Mesenchymal stem cell (in vitro differentiated cells and primary cell): ENCODE measurements around the gene VTN.

ENCODE experiments used
- DNase-seq: peaks from one replicate; pipeline ENCODE4 v3.0.0-alpha.2; 2013
- H2AFZ ChIP-seq: one replicate; pipeline ENCODE4 v1.6.1; 2013; ENCODE audit warnings: low read depth, mild to moderate bottlenecking, control low read depth, inconsistent platforms, low read length, moderate library complexity
- H2AK5ac ChIP-seq: 2 replicates; pipeline ENCODE4 v1.6.1; 2013; ENCODE audit warnings: low read length, moderate library complexity, mild to moderate bottlenecking, inconsistent platforms; ENCODE audit not compliant: severe bottlenecking
- H2BK120ac ChIP-seq: one replicate; pipeline ENCODE4 v1.6.1; 2013; ENCODE audit warnings: low read depth, mild to moderate bottlenecking, inconsistent platforms, low read length, moderate library complexity
- H2BK12ac ChIP-seq, 2 experiments: one replicate each; pipeline ENCODE4 v1.6.1; 2013; ENCODE audit warnings: inconsistent platforms in 2 of 2, low read length in 2 of 2, mild to moderate bottlenecking in 2 of 2, moderate library complexity in 2 of 2, control low read depth in 1 of 2
- H2BK15ac ChIP-seq: one replicate; pipeline ENCODE4 v1.6.1; 2013; ENCODE audit warnings: mild to moderate bottlenecking, low read depth, inconsistent platforms; ENCODE audit not compliant: poor library complexity, severe bottlenecking
- H2BK5ac ChIP-seq: 2 replicates; pipeline ENCODE4 v1.6.1; 2013; ENCODE audit warnings: low read depth, mild to moderate bottlenecking, low read length, control low read depth, inconsistent platforms; ENCODE audit not compliant: poor library complexity, severe bottlenecking
- H3K14ac ChIP-seq, 2 experiments: one replicate each; pipeline ENCODE4 v1.6.1; 2013; ENCODE audit warnings: inconsistent platforms in 2 of 2, low read length in 2 of 2, control low read depth in 1 of 2, mild to moderate bottlenecking in 1 of 2, moderate library complexity in 1 of 2
- H3K18ac ChIP-seq, 2 experiments: one replicate each; pipeline ENCODE4 v1.6.1; 2013; ENCODE audit warnings: inconsistent platforms in 2 of 2, low read length in 2 of 2, control low read depth in 1 of 2, low read depth in 1 of 2, mild to moderate bottlenecking in 1 of 2
- H3K23ac ChIP-seq, 2 experiments: one replicate each; pipeline ENCODE4 v1.6.1; 2013; ENCODE audit warnings: inconsistent platforms in 2 of 2, low read length in 2 of 2, mild to moderate bottlenecking in 2 of 2, moderate library complexity in 2 of 2, control low read depth in 1 of 2
- H3K27ac ChIP-seq: 2 replicates; pipeline ENCODE4 v1.5.1; 2013; ENCODE audit warnings: mild to moderate bottlenecking, moderate library complexity, low read length, control low read depth, inconsistent platforms; ENCODE audit not compliant: poor library complexity, severe bottlenecking
- H3K27me3 ChIP-seq, 2 experiments: 2 replicates each; pipeline versions ENCODE4 v1.6.1 to v1.7.0; 2013; ENCODE audit warnings: low read length in 2 of 2, mild to moderate bottlenecking in 2 of 2, moderate library complexity in 2 of 2, control low read depth in 1 of 2, inconsistent platforms in 1 of 2; ENCODE audit not compliant: control insufficient read depth in 1 of 2, insufficient read depth in 1 of 2
- H3K36me3 ChIP-seq, 2 experiments: 2 replicates each; pipeline versions ENCODE4 v1.6.1 to v1.7.0; 2013; ENCODE audit warnings: low read length in 2 of 2, control low read depth in 1 of 2, inconsistent platforms in 1 of 2, low read depth in 1 of 2, mild to moderate bottlenecking in 1 of 2; ENCODE audit not compliant: insufficient read depth in 2 of 2, control insufficient read depth in 1 of 2
- H3K4ac ChIP-seq, 2 experiments: one replicate each; pipeline ENCODE4 v1.6.1; 2013; ENCODE audit warnings: inconsistent platforms in 2 of 2, low read length in 2 of 2, mild to moderate bottlenecking in 2 of 2, moderate library complexity in 2 of 2, control low read depth in 1 of 2, low read depth in 1 of 2
- H3K4me1 ChIP-seq: 2 replicates; pipeline ENCODE4 v1.6.1; 2013; ENCODE audit warnings: low read depth, low read length, control low read depth; ENCODE audit not compliant: control insufficient read depth, insufficient read depth
- H3K4me2 ChIP-seq: 2 replicates; pipeline ENCODE4 v1.6.1; 2013; ENCODE audit warnings: low read length, mild to moderate bottlenecking, inconsistent platforms; ENCODE audit not compliant: poor library complexity, severe bottlenecking
- H3K4me3 ChIP-seq, 2 experiments: 2 replicates each; pipeline versions ENCODE4 v1.5.1 to v1.7.0; 2013; ENCODE audit warnings: low read length in 2 of 2, mild to moderate bottlenecking in 2 of 2, control low read depth in 1 of 2, low read depth in 1 of 2; ENCODE audit not compliant: insufficient read depth in 1 of 2
- H3K79me1 ChIP-seq: replicated peaks from 2 replicates; pipeline ENCODE4 v1.6.1; 2013; ENCODE audit warnings: mild to moderate bottlenecking, control low read depth, low read length, inconsistent platforms; ENCODE audit not compliant: poor library complexity, severe bottlenecking
- H3K9ac ChIP-seq: 2 replicates; pipeline ENCODE4 v1.7.0; 2013; ENCODE audit warnings: mild to moderate bottlenecking, low read length, moderate library complexity
- H3K9me3 ChIP-seq: 2 replicates; pipeline ENCODE4 v1.7.0; 2013; ENCODE audit warnings: mild to moderate bottlenecking, low read length; ENCODE audit not compliant: control insufficient read depth
- H4K8ac ChIP-seq: one replicate; pipeline ENCODE4 v1.6.1; 2013; ENCODE audit warnings: inconsistent platforms, mild to moderate bottlenecking, low read length, moderate library complexity
- H4K91ac ChIP-seq: one replicate; pipeline ENCODE4 v1.6.1; 2013; ENCODE audit warnings: mild to moderate bottlenecking, low read length, inconsistent platforms
- WGBS: methylation state at CpG from one replicate; pipeline ENCODE4 v1.1.7; 2013; ENCODE audit warnings: mixed read lengths; 5-methylcytosine and 5-hydroxymethylcytosine counted together

Gene VTN

DNA sequence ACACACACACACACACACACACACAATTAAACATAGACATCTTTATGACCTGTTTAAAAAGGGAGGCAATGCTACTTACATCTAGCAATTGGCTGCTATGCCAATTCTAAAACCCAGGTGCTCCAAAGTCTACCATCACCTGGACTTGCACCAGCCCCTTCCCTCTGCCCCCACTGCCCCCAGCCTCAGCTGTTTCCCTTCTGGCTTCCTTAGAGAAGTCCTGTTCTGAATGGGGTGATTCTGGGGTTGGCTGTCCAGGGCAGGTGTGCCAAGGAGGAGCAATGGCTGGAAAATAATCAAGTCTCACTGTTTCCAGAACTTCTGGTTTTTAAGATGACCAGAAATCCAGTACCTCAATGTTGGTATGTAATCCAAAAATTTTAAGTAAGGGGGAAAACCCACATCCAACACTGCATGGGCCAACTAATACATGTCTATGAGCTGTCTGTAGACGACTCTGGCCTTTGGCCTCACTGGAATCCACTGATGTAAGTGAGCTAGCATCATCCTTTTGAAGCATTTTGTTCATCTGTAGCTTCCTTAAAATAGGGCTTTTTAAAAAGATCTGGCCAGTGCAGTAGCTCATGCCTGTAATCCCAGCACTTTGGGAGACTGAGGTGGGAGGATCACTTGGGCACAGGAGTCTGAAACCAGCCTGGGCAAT, 36.9 kb downstream of the VTN start:
- Histone ChIP-seq H2AK5ac (no peak overlapping the region), H3K14ac (no peak overlapping the region), H2BK5ac (no peak overlapping the region), H3K23ac (no peak overlapping the region), H3K36me3 (peaks cover 22 to 34% of the 10 kb centered on the region in 2 experiments), H3K18ac (no peak overlapping the region), H4K91ac (no peak overlapping the region), H3K4me1 (peaks cover 20% of the 10 kb centered on the region), H3K4me2 (no peak overlapping the region), H3K79me1 (peaks cover 33% of the 10 kb centered on the region), H3K9ac (peak overlapping the region; percentile 99), H2BK15ac (no peak overlapping the region), H3K27me3 (no peaks in the 10 kb centered on the region), H3K9me3 (no peaks in the 10 kb centered on the region), H4K8ac (no peak overlapping the region), H3K4ac (no peak overlapping the region), H3K4me3 (no peak overlapping the region), H3K27ac (no peak overlapping the region), H2BK120ac (no peak overlapping the region), H2AFZ (no peak overlapping the region), H2BK12ac (no peak overlapping the region)
- DNase-seq, result peak; percentile 22
- 68% methylated on average over 1 of the region's 1 CpG for WGBS

DNA sequence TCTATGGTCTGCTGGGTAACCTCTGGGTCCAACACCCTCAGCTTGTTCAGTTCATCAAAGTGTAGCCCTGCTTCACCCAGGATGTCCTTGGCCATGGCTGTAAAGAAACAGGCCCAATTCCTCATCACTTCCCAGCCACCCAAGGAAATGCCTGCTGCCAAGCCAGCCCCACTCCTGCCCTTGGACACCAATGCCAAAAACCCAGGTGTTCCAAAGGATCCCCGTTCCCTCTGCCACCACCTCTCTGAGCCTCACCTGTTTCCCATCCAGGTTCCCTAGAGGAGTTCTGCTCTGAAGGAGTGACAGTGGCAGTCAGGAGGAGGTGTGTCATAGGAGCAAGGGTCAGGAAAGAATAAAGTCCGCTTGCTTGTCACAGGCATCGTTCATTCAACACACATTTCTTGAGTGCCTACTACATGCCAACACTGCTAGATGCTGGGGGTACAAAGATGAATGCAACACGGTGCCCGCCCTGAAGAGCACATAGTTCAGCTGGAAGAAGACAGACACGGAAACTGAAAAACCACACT, 38.2 kb downstream of the VTN start:
- H3K36me3 ChIP-seq, result peaks cover 24 to 47% of the 10 kb centered on the region in 2 experiments
- H2BK15ac ChIP-seq, result no peak overlapping the region
- no peak overlapping the region for H3K23ac ChIP-seq
- peaks cover 34% of the 10 kb centered on the region for H3K79me1 ChIP-seq
- no peak overlapping the region for H3K4me2 ChIP-seq
- H4K91ac ChIP-seq, result no peak overlapping the region
- no peak overlapping the region for H2AK5ac ChIP-seq
- H3K4ac ChIP-seq, result no peak overlapping the region
- H3K27me3 ChIP-seq, result no peaks in the 10 kb centered on the region
- WGBS, result 94% methylated on average over 6 of the region's 6 CpGs
- no peaks in the 10 kb centered on the region for H3K9me3 ChIP-seq
- H3K4me3 ChIP-seq, result no peak overlapping the region
- DNase-seq, result no peak
- H3K18ac ChIP-seq, result no peak overlapping the region
- no peak overlapping the region for H3K9ac ChIP-seq
- no peak overlapping the region for H4K8ac ChIP-seq
- no peak overlapping the region for H2BK5ac ChIP-seq
- H2AFZ ChIP-seq, result no peak overlapping the region
- H3K4me1 ChIP-seq, result peaks cover 20% of the 10 kb centered on the region
- H3K14ac ChIP-seq, result no peak overlapping the region
- H2BK12ac ChIP-seq, result no peak overlapping the region
- H2BK120ac ChIP-seq, result no peak overlapping the region
- H3K27ac ChIP-seq, result no peak overlapping the region

DNA sequence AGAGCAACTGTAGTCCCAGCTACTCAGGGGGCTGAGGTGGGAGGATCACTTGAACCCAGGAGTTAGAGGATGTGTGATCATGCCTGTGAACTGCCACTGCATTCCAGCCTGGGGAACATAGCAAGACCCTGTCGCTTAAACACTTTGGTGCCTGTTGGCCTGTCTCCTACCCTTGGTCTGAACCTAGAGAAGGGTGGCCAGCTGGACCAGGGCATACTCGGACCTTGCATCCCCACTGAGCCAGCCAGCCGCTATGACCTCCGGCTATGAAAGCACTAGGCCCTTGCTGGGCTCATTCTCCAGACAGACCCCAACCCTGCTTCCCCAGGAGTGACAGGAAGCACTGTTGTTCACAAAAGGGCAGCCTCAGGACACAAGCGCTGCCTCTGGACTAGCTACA, 39.4 kb downstream of the VTN start:
- Histone ChIP-seq H3K36me3 (peaks cover 28 to 60% of the 10 kb centered on the region in 2 experiments), H3K4ac (no peak overlapping the region), H3K4me2 (no peak overlapping the region), H2BK5ac (no peak overlapping the region), H4K91ac (no peak overlapping the region), H3K4me1 (peaks cover 17% of the 10 kb centered on the region), H2BK12ac (no peak overlapping the region), H3K18ac (no peak overlapping the region), H2AFZ (no peak overlapping the region), H3K9me3 (no peaks in the 10 kb centered on the region), H2BK15ac (no peak overlapping the region), H3K14ac (no peak overlapping the region), H3K23ac (no peak overlapping the region), H3K9ac (no peak overlapping the region), H4K8ac (no peak overlapping the region), H3K4me3 (no peak overlapping the region), H3K79me1 (peaks cover 39% of the 10 kb centered on the region), H2AK5ac (no peak overlapping the region), H3K27me3 (no peaks in the 10 kb centered on the region), H2BK120ac (no peak overlapping the region), H3K27ac (no peak overlapping the region)
- DNase-seq, result no peak
- WGBS, result 97% methylated on average over 5 of the region's 5 CpGs

DNA sequence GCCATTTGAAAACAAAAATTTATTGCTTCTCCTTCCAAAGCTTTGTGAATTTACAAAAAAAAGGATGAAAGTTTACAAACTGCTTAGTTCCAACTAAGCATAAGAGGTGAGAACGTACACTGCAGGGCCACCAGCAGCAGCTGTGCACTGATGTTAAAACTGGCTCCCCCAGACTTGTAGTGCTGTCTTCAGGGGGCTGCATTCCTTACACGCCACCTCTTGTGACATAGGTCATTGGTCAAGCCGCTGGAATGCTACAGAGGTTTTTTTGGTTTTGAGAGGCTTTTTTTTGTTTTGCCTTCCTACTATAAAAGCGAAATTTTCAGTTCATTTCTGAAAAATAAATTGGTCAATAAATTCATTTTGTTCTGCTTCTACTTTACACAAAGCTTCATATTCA, 41.8 kb downstream of the VTN start:
- 49% methylated on average over 3 of the region's 4 CpGs for WGBS
- H2BK120ac ChIP-seq, result no peak overlapping the region
- H3K14ac ChIP-seq, result no peak overlapping the region
- H4K91ac ChIP-seq, result no peak overlapping the region
- no peak overlapping the region for H4K8ac ChIP-seq
- H3K9me3 ChIP-seq, result no peaks in the 10 kb centered on the region
- H3K18ac ChIP-seq, result no peak overlapping the region
- DNase-seq, result peak; percentile 49
- no peak overlapping the region for H2AK5ac ChIP-seq
- H2AFZ ChIP-seq, result no peak overlapping the region
- H3K4ac ChIP-seq, result no peak overlapping the region
- no peak overlapping the region for H2BK5ac ChIP-seq
- H3K4me3 ChIP-seq, result no peak overlapping the region
- peak overlapping the region; percentile 61 for H3K27ac ChIP-seq
- H3K79me1 ChIP-seq, result peaks cover 35% of the 10 kb centered on the region
- no peak overlapping the region for H3K23ac ChIP-seq
- peaks cover 28 to 62% of the 10 kb centered on the region in 2 experiments for H3K36me3 ChIP-seq
- H3K9ac ChIP-seq, result no peak overlapping the region
- H3K4me2 ChIP-seq, result no peak overlapping the region
- no peak overlapping the region for H2BK15ac ChIP-seq
- H2BK12ac ChIP-seq, result no peak overlapping the region
- peaks cover 9% of the 10 kb centered on the region for H3K4me1 ChIP-seq
- no peaks in the 10 kb centered on the region for H3K27me3 ChIP-seq
